K562 (cell line): Measurements from ENCODE around the gene PHF12. TPM values are rescaled to one million over a fixed set of nuclear protein-coding genes. Genes with fewer than 3 reads are reported as not detected.

Source experiments
- AFF1 ChIP-seq, 2 experiments: fragments of 450-650 bp; IDR thresholded peaks; 2 replicates each; pipeline ENCODE4 v1.6.1; 2018; ENCODE audit warnings: mild to moderate bottlenecking in 2 of 2, low read depth in 1 of 2; ENCODE audit not compliant: partially characterized antibody in 2 of 2
- ATF1 ChIP-seq, 2 experiments: fragments of 450-650 bp in 1 of 2; IDR thresholded peaks; 2 replicates each; pipeline ENCODE4 v1.6.1; 2016; ENCODE audit warnings: missing compliant biosample characterization in 1 of 2, missing genetic modification characterization in 1 of 2
- CBX3 ChIP-seq, 2 experiments: IDR thresholded peaks; 1 replicate in 1 of 2; 2 replicates in 1 of 2; pipeline ENCODE4 v1.6.1; 2012; ENCODE audit warnings: inconsistent platforms in 2 of 2, low read length in 2 of 2, borderline replicate concordance in 1 of 2, control low read depth in 1 of 2
- KLF16 ChIP-seq: IDR thresholded peaks from 2 replicates; pipeline ENCODE4 v1.6.1; 2016; ENCODE audit warnings: antibody characterized with exemption
- MCM7 ChIP-seq, 2 experiments: fragments of 450-650 bp; IDR thresholded peaks; 2 replicates each; pipeline ENCODE4 v1.6.1; 2016 to 2018
- SMARCA5 ChIP-seq: fragments of 450-650 bp; IDR thresholded peaks from 2 replicates; pipeline ENCODE4 v1.6.1; 2016
- SRSF9 ChIP-seq: fragments of 200-400 bp; formaldehyde crosslinking; IDR thresholded peaks from 2 replicates; pipeline ENCODE4 v1.6.1; 2017; ENCODE audit warnings: low read depth, low read length, borderline replicate concordance
- SUPT5H ChIP-seq: fragments of 450-650 bp; IDR thresholded peaks from 2 replicates; pipeline ENCODE4 v1.6.1; 2016
- TCF3 ChIP-seq: sonication (generic); formaldehyde crosslinking; IDR thresholded peaks from 2 replicates; pipeline ENCODE4 v1.4.0; 2020; ENCODE audit warnings: mild to moderate bottlenecking, missing genetic modification reagents
- ZBTB33 ChIP-seq: sonication (generic); formaldehyde crosslinking; IDR thresholded peaks from 2 replicates; pipeline ENCODE4 v1.8.1; 2023; ENCODE audit warnings: mild to moderate bottlenecking, missing genetic modification reagents
- ZFP36 ChIP-seq: fragments of 150-350 bp; IDR thresholded peaks from 2 replicates; pipeline ENCODE4 v1.6.1; 2018; ENCODE audit warnings: low read length, low read depth; ENCODE audit not compliant: partially characterized antibody
- ZKSCAN8 ChIP-seq: fragments of 200-800 bp; sonication (Bioruptor generic); IDR thresholded peaks from 2 replicates; pipeline ENCODE4 v1.6.1; 2016; ENCODE audit warnings: missing genetic modification characterization, missing compliant biosample characterization
- ZNF121 ChIP-seq: sonication (generic); formaldehyde crosslinking; conservative IDR thresholded peaks from 2 replicates; pipeline ENCODE4 v1.8.0; 2022; ENCODE audit warnings: missing genetic modification reagents
- ZNF184 ChIP-seq: sonication (generic); formaldehyde crosslinking; IDR thresholded peaks from 2 replicates; pipeline ENCODE4 v1.5.0; 2020; ENCODE audit warnings: missing genetic modification reagents
- ZNF224 ChIP-seq: sonication (generic); formaldehyde crosslinking; IDR thresholded peaks from 2 replicates; pipeline ENCODE4 v1.8.0; 2022; ENCODE audit warnings: mild to moderate bottlenecking, missing genetic modification reagents
- ZNF583 ChIP-seq: fragments of 250-450 bp; sonication (Bioruptor Pico); IDR thresholded peaks from 2 replicates; pipeline ENCODE4 v1.4.0; 2020
- polyA plus RNA-seq, 8 experiments: library from polyadenylated mRNA; depleted of rRNA in 4 of 8; stranded (reverse) in 5 of 8; unstranded in 3 of 8; fragments of >200 nt; fragmentation: Nextera tagmentation in 2 of 8; fragmentation: Illumina TruSeq in 1 of 8; extraction: Ambion mirVana in 2 of 8; extraction: Trizol in 1 of 8; gene quantifications; 2 replicates each; pipeline versions ENCODE4 v1.2.1 to v1.2.3, GENCODE V29; 2011 to 2014; ENCODE audit warnings: inconsistent platforms in 1 of 8, missing spikeins in 1 of 8
- total RNA-seq, 7 experiments: library from RNA; depleted of rRNA in 6 of 7; stranded (reverse); fragments of >200 nt in 6 of 7; fragmentation: Illumina TruSeq in 2 of 7; extraction: Trizol in 2 of 7; gene quantifications; 2 replicates each; pipeline versions ENCODE4 v1.2.1 to v1.2.3, GENCODE V29; 2011 to 2021; ENCODE audit warnings: low replicate concordance in 1 of 7

The PHF12 gene
- total and polyA plus RNA-seq, 9 of the 15 experiments (the other 6 are each of a cell fraction or from before 2014, with no cell fraction given), result 0.82 to 31.3 (median 13.5) TPM

- peak in 1 of 2 experiments; percentile 46 for TF ChIP-seq AFF1 (IDR thresholded peaks at IDR 0.05; ENCODE audit: low read depth in 1 of 2, partially characterized antibody in 2 of 2)
- TF ChIP-seq ZKSCAN8 (CRISPR knock-in tag), result no peak
- TF ChIP-seq ZNF224 (CRISPR knock-in tag), result no peak
- TF ChIP-seq ATF1 (CRISPR knock-in tag; IDR thresholded peaks at IDR 0.05), result no peak
- TF ChIP-seq ATF1 (tag; IDR thresholded peaks at IDR 0.05), result no peak
- no peak; the same call in 1 of the 2 replicates for TF ChIP-seq ZNF121 (CRISPR knock-in tag)
- TF ChIP-seq ZBTB33 (CRISPR knock-in tag), result no peak
- TF ChIP-seq TCF3 (CRISPR knock-in tag), result no peak
- TF ChIP-seq CBX3 (IDR thresholded peaks at IDR 0.05; ENCODE audit: borderline replicate concordance in 1 of 2, low read length in 2 of 2), result no peak; a peak in 1 of 3 replicates
- TF ChIP-seq ZFP36, result peak; percentile 14
- no peak for TF ChIP-seq MCM7 (IDR thresholded peaks at IDR 0.05)
- TF ChIP-seq ZNF583, result no peak
- peak; percentile 57; the same call in 1 of the 2 replicates for TF ChIP-seq SMARCA5
- TF ChIP-seq SUPT5H, result no peak
- TF ChIP-seq KLF16, result no peak
- no peak for TF ChIP-seq ZNF184 (CRISPR knock-in tag)
- TF ChIP-seq SRSF9, result no peak
- TF ChIP-seq, all 486 proteins: peak for 65
Observed at GRCh38 chr17:28901866-28902818, 49.2 kb downstream of the PHF12 start (continued).
